Sigmoid colon (tissue), 7 donors: ENCODE results near the gene KRTAP10-12. TPM values are rescaled to one million over a fixed set of nuclear protein-coding genes. Genes with fewer than 3 reads are reported as not detected.

Experiments used
- DNase-seq: peaks from one replicate; pipeline ENCODE4 v3.0.0-alpha.2; 2019
- H3K27ac ChIP-seq, 4 donors: fragments of 200-600 bp; sonication (generic); one replicate each; pipeline ENCODE4 v1.5.1; 2016 to 2019; ENCODE audit warnings: mild to moderate bottlenecking in 1 of 4
- H3K27me3 ChIP-seq, 3 donors: fragments of 200-600 bp; sonication (generic); one replicate each; pipeline ENCODE4 v1.5.1; 2019; ENCODE audit warnings: mild to moderate bottlenecking in 1 of 3
- H3K36me3 ChIP-seq, 4 donors: fragments of 200-600 bp; sonication (generic); one replicate each; pipeline ENCODE4 v1.5.1; 2016 to 2019
- H3K4me1 ChIP-seq, 4 donors: fragments of 200-600 bp; sonication (generic); one replicate each; pipeline ENCODE4 v1.5.1; 2017 to 2019
- H3K4me3 ChIP-seq, 4 donors: fragments of 200-600 bp; sonication (generic); one replicate each; pipeline ENCODE4 v1.5.1; 2017 to 2019; ENCODE audit warnings: mild to moderate bottlenecking in 2 of 4, moderate library complexity in 1 of 4
- H3K9me3 ChIP-seq, 4 donors: fragments of 200-600 bp in 3 of 4; sonication (generic) in 3 of 4; one replicate each; pipeline versions ENCODE4 v1.5.1 to v1.6.1; 2013 to 2019
- EP300 ChIP-seq, 4 donors: sonication (generic); formaldehyde crosslinking; IDR thresholded peaks; one replicate each; pipeline ENCODE4 v1.6.1; 2017; ENCODE audit warnings: antibody characterized with exemption in 4 of 4
- POLR2A ChIP-seq, 2 donors: fragments of 450-650 bp; IDR thresholded peaks; one replicate each; pipeline ENCODE4 v1.6.1; 2016; ENCODE audit warnings: antibody characterized with exemption in 2 of 2, mild to moderate bottlenecking in 2 of 2, moderate library complexity in 2 of 2
- POLR2AphosphoS5 ChIP-seq, 4 donors: sonication (generic); formaldehyde crosslinking; IDR thresholded peaks; one replicate each; pipeline ENCODE4 v1.6.1; 2017; ENCODE audit warnings: antibody characterized with exemption in 4 of 4
- WGBS, 2 donors: extraction: QIAGEN DNeasy Blood & Tissue Kit; methylation state at CpG; one replicate each; pipeline ENCODE4 v1.1.7; 2013; 5-methylcytosine and 5-hydroxymethylcytosine counted together
- intact Hi-C: fragments of 100-400 bp; cut with DNase I; formaldehyde crosslinking; loops from one replicate; pipeline ENCODE4 v1.15.1; 2023
- polyA plus RNA-seq, 3 donors: library from polyadenylated mRNA; stranded (reverse); fragments of 200-250 nt; gene quantifications; one replicate each; pipeline ENCODE4 v1.2.3, GENCODE V29; 2013
- total RNA-seq, 4 donors: library from RNA; depleted of rRNA; stranded (reverse); fragments of >200 nt; gene quantifications; one replicate each; pipeline ENCODE4 v1.1.0, GENCODE V29; 2016
- TF ChIP-seq, protein P1 (sequence below), 4 experiments: fragments of 450-650 bp in 3 of 4; fragments of 200-600 bp in 1 of 4; IDR thresholded peaks; one replicate each; pipeline ENCODE4 v1.5.1; 2016 to 2019; ENCODE audit warnings: antibody characterized with exemption in 4 of 4, mild to moderate bottlenecking in 3 of 4, moderate library complexity in 2 of 4
- donor health status: healthy with polysubstance abuse.
- donor health status: Bipolar disorder and iron deficiency.
- donor health status: healthy.

The KRTAP10-12 gene
- total and polyA plus RNA-seq, 7 donors = not detected

DNA sequence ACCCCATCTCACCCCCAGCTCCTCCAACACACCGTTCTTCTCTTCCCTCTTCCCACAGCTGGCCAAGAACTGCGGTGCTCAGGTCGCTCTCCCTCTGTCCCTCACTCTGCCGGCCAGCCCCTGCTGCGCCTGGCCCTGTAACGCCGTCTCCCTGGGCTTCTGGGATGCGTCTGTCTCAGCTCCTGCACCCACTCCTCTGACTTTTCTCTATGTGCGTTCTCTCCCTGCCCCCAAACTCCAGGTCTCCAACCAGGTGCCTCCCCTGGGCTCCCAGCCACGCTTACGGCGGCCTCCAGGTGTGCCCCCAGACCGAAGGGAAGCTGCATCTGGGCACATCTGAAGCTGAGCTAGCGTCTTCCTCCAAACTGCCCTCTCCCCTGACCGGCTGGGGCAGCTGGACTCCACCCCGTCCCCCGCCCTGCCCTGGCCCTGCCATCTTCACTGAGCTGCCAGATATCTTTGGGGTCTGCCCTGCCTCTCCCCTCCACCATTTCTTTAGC is 2.6 kb downstream of the KRTAP10-12 start:
- no peak overlapping the region for H3K27ac ChIP-seq
- TF ChIP-seq POLR2A (IDR thresholded peaks at IDR 0.05) (no peak), POLR2AphosphoS5 (IDR thresholded peaks at IDR 0.05) (no peak), EP300 (IDR thresholded peaks at IDR 0.05) (no peak)
- TF ChIP-seq, protein P1, sequence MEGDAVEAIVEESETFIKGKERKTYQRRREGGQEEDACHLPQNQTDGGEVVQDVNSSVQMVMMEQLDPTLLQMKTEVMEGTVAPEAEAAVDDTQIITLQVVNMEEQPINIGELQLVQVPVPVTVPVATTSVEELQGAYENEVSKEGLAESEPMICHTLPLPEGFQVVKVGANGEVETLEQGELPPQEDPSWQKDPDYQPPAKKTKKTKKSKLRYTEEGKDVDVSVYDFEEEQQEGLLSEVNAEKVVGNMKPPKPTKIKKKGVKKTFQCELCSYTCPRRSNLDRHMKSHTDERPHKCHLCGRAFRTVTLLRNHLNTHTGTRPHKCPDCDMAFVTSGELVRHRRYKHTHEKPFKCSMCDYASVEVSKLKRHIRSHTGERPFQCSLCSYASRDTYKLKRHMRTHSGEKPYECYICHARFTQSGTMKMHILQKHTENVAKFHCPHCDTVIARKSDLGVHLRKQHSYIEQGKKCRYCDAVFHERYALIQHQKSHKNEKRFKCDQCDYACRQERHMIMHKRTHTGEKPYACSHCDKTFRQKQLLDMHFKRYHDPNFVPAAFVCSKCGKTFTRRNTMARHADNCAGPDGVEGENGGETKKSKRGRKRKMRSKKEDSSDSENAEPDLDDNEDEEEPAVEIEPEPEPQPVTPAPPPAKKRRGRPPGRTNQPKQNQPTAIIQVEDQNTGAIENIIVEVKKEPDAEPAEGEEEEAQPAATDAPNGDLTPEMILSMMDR (IDR thresholded peaks at IDR 0.05) = no peak
- DNase-seq = no peak
- WGBS, 2 donors = 55 to 62% methylated on average over 17 of the region's 17 CpGs
- no peak overlapping the region for H3K4me3 ChIP-seq
- no peaks in the 10 kb centered on the region for H3K4me1 ChIP-seq
- peaks cover 10 to 80% (median 57%) of the 10 kb centered on the region in 3 donors for H3K27me3 ChIP-seq
- intact Hi-C loops = loop anchor here (10.0 kb wide), 1 partner anchor 55 kb away; no protein-coding TSS in a partner anchor
- no peaks in the 10 kb centered on the region for H3K36me3 ChIP-seq
- no peaks in the 10 kb centered on the region for H3K9me3 ChIP-seq

DNA sequence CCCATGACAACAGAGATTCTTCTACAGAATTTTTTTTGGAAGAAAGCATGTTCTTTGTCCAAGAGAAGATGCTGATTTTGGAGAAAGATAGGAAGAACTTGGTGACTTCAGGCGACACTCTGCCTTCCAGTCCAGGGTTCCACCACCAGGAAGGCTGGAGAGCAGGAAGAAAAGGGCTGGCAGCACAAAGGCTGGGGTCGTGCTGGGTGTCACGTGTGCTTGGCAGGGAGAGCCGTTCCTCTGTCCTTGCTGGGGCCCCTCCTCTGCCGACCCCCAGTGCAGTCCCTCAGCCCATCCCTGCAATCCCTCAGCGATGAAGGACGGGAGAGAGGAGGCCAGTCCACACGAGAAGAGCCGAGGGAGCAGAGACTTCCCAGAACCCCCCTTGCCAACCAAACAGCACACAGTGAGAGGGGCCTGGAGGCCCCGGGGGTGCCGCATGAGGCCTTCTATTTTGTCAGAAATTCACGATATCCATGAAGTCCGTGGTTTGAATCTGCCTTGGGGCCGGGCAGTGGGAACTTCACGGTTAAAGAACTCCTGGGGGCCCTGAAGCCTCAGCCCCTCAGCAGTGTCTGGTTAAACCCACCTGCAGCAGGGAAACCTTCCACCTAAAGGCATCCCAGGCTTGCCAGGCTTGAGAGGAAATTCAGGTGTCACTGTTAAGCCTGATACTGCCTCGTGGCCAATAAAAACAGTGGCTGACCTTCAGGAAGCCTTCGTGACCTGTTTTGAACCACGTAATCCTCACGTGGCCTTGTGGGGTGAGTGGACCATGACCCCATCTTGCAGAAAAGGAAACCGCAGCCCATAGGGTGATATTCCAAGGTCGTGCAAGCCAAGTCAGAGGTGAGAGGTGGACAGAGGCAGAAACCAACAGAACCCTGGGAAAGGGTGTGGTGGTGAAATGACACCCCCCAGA is 3.4 kb downstream of the KRTAP10-12 start:
- H3K4me3 ChIP-seq = no peak overlapping the region
- H3K4me1 ChIP-seq = no peaks in the 10 kb centered on the region
- intact Hi-C loops = no loop called here
- no peak overlapping the region for H3K27ac ChIP-seq
- 51 to 55% methylated on average over 21 of the region's 21 CpGs for WGBS, 2 donors
- no peaks in the 10 kb centered on the region for H3K9me3 ChIP-seq
- DNase-seq = no peak
- peaks cover 10 to 83% (median 57%) of the 10 kb centered on the region in 3 donors for H3K27me3 ChIP-seq
- no peaks in the 10 kb centered on the region for H3K36me3 ChIP-seq
- TF ChIP-seq POLR2A (IDR thresholded peaks at IDR 0.05) (no peak), EP300 (IDR thresholded peaks at IDR 0.05) (no peak), POLR2AphosphoS5 (IDR thresholded peaks at IDR 0.05) (no peak)
- TF ChIP-seq, protein P1 (IDR thresholded peaks at IDR 0.05) = no peak

DNA sequence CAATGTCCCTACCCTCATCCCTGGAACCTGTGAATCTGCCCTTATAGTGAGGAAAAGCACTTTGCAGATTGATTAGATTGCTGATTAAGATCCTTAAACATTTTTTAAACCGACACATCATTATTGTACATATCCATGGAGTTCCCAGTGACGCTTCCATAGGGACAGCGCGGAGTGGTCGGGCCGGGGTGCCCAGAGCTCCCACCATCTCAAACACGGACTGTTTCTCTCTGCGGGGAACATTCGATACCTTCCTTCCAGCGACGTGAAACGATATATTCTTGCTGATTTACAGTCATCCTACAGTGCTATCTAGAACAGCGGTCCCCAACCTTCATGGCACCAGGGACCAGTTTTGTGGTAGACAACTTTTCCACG is 4.0 kb downstream of the KRTAP10-12 start:
- Histone ChIP-seq H3K9me3 (no peaks in the 10 kb centered on the region), H3K4me1 (no peaks in the 10 kb centered on the region), H3K27ac (no peak overlapping the region), H3K36me3 (no peaks in the 10 kb centered on the region), H3K4me3 (no peak overlapping the region), H3K27me3 (peaks cover 10 to 82% (median 59%) of the 10 kb centered on the region in 3 donors)
- intact Hi-C loops = no loop called here
- WGBS, 2 donors = 89% methylated on average over 14 of the region's 14 CpGs
- TF ChIP-seq, protein P1 (IDR thresholded peaks at IDR 0.05) = no peak
- TF ChIP-seq POLR2AphosphoS5 (IDR thresholded peaks at IDR 0.05) = no peak
- TF ChIP-seq EP300 (IDR thresholded peaks at IDR 0.05) = no peak
- no peak for TF ChIP-seq POLR2A (IDR thresholded peaks at IDR 0.05)
- no peak for DNase-seq

DNA sequence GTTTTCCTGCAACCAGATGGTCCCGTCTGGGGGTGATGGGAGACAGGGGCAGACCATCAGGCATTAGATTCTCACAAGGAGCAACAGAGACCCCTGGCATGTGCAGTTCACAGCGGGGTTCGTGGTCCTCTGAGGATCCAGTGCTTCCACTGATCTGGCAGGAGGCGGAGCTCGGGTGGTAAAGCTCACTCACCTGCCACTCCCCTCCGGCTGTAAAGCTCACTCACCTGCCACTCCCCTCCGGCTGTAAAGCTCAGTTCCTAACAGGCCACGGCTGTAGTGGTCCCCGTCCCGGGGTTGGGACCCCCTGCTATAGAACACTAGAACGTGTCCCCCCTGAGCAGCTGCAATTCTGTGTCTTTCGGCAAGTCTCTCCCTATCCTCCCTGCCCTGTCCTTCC is 4.6 kb downstream of the KRTAP10-12 start:
- Histone ChIP-seq H3K9me3 (no peaks in the 10 kb centered on the region), H3K36me3 (no peaks in the 10 kb centered on the region), H3K4me3 (no peak overlapping the region), H3K27ac (no peak overlapping the region), H3K4me1 (no peaks in the 10 kb centered on the region), H3K27me3 (peaks cover 15 to 83% (median 64%) of the 10 kb centered on the region in 3 donors)
- WGBS, 2 donors = 7 to 20% methylated on average over 12 of the region's 12 CpGs
- intact Hi-C loops = no loop called here
- no peak for DNase-seq
- no peak for TF ChIP-seq EP300 (IDR thresholded peaks at IDR 0.05)

DNA sequence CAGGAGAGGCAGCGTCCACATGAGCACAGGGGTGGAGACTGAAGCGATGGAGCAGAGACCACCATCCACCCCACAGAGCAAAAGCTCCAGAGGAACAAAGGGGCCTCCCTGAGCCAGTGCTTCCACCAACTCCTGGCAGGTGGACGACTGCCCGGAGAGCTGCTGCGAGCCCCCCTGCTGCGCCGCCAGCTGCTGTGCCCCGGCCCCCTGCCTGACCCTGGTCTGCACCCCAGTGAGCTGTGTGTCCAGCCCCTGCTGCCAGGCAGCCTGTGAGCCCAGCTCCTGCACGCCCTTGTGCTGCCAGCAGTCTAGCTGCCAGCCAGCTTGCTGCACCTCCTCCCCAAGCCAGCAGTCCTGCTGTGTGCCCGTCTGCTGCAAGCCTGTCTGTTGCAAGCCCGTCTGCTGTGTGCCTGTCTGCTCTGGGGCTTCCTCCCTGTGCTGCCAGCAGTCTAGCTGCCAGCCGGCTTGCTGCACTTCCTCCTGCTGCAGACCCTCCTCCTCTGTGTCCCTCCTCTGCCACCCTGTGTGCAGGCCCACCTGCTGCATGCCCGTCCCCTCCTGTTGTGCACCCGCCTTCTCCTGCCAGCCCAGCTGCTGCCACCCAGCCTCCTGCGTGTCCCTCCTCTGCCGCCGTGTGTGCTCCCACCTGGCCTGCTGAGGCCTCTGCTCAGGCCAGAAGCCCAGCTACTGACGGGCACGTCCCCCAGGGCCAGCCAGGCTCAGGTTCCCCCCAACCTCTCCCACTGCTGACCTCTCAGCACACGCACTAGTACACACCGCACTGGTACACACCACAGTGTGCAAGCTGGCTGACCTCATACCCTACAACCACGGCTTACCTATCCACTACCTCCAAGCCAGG is 5.4 kb downstream of the KRTAP10-12 start:
- no peak for DNase-seq
- Histone ChIP-seq H3K27me3 (peaks cover 23 to 90% (median 71%) of the 10 kb centered on the region in 3 donors), H3K4me1 (no peaks in the 10 kb centered on the region), H3K27ac (no peak overlapping the region), H3K36me3 (no peaks in the 10 kb centered on the region), H3K4me3 (no peak overlapping the region), H3K9me3 (no peaks in the 10 kb centered on the region)
- intact Hi-C loops = no loop called here
- no peak for TF ChIP-seq POLR2A (IDR thresholded peaks at IDR 0.05)
- TF ChIP-seq EP300 (IDR thresholded peaks at IDR 0.05) = no peak
- no peak for TF ChIP-seq POLR2AphosphoS5 (IDR thresholded peaks at IDR 0.05)
- TF ChIP-seq, protein P1 (IDR thresholded peaks at IDR 0.05) = no peak
- 70 to 77% methylated on average over 22 of the region's 22 CpGs for WGBS, 2 donors
